ENCODE measurements around the gene RMRP.

GRCh38 chr9:35682051-35682450 is 24.2 kb upstream of the RMRP start:
- TF ChIP-seq EZH2 (IDR thresholded peaks at IDR 0.05; ENCODE audit: low read depth), result no peak
- TF ChIP-seq, protein P1, sequence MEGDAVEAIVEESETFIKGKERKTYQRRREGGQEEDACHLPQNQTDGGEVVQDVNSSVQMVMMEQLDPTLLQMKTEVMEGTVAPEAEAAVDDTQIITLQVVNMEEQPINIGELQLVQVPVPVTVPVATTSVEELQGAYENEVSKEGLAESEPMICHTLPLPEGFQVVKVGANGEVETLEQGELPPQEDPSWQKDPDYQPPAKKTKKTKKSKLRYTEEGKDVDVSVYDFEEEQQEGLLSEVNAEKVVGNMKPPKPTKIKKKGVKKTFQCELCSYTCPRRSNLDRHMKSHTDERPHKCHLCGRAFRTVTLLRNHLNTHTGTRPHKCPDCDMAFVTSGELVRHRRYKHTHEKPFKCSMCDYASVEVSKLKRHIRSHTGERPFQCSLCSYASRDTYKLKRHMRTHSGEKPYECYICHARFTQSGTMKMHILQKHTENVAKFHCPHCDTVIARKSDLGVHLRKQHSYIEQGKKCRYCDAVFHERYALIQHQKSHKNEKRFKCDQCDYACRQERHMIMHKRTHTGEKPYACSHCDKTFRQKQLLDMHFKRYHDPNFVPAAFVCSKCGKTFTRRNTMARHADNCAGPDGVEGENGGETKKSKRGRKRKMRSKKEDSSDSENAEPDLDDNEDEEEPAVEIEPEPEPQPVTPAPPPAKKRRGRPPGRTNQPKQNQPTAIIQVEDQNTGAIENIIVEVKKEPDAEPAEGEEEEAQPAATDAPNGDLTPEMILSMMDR (conservative IDR thresholded peaks at IDR 0.05), result no peak

Measured in PC-9 (cell line).